Ovary (tissue), 3 donors: ENCODE measurements around the gene FNDC10.
"Not testable (repeated sequence)": the region's sequence is repeated elsewhere in the genome, so short reads cannot be mapped to it uniquely, and the experiment has no call there.

Experiments used
- EP300 ChIP-seq: sonication (generic); formaldehyde crosslinking; IDR thresholded peaks from one replicate; pipeline ENCODE4 v1.6.1; 2017; ENCODE audit warnings: antibody characterized with exemption
- TF ChIP-seq, protein P1 (sequence below), 3 donors: fragments of 450-650 bp in 2 of 3; fragments of 200-600 bp in 1 of 3; IDR thresholded peaks; one replicate each; pipeline versions ENCODE4 v1.5.1 to v1.8.0; 2016 to 2022; ENCODE audit warnings: antibody characterized with exemption in 3 of 3, mild to moderate bottlenecking in 1 of 3
- donor health status: DM: no; HTN: no; CAD: no.

DNA sequence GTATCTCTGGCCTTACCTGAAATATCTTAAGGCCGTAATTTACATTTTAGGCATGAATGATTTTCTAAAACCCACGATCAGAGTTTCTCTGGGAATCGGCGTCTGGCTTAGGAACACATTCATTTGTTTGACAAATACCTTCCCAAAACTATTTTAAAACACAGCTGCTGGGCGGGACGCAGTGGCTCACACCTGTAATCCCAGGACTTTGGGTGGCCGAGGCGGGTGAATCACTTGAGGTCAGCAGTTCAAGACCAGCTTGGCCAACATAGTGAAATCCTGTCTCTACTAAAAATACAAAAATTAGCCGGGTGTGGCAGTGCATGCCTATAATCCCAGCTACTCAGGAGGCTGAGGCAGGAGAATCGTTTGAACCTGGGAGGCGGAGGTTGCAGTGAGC is 43.0 kb downstream of the FNDC10 start:
- TF ChIP-seq, protein P1, sequence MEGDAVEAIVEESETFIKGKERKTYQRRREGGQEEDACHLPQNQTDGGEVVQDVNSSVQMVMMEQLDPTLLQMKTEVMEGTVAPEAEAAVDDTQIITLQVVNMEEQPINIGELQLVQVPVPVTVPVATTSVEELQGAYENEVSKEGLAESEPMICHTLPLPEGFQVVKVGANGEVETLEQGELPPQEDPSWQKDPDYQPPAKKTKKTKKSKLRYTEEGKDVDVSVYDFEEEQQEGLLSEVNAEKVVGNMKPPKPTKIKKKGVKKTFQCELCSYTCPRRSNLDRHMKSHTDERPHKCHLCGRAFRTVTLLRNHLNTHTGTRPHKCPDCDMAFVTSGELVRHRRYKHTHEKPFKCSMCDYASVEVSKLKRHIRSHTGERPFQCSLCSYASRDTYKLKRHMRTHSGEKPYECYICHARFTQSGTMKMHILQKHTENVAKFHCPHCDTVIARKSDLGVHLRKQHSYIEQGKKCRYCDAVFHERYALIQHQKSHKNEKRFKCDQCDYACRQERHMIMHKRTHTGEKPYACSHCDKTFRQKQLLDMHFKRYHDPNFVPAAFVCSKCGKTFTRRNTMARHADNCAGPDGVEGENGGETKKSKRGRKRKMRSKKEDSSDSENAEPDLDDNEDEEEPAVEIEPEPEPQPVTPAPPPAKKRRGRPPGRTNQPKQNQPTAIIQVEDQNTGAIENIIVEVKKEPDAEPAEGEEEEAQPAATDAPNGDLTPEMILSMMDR (IDR thresholded peaks at IDR 0.05), result not testable (repeated sequence)
- TF ChIP-seq EP300, result not testable (repeated sequence)
